DOHH2 (cell line): ENCODE data around the gene CRABP1.

Experiments
- EZH2phosphoT487 ChIP-seq: fragments of 200-600 bp; sonication (generic); IDR thresholded peaks from 2 replicates; pipeline ENCODE4 v1.6.1; 2017; ENCODE audit warnings: borderline replicate concordance, mild to moderate bottlenecking, antibody characterized with exemption, low read length, moderate library complexity, mixed read lengths
- TF ChIP-seq, protein P1 (sequence below): fragments of 200-600 bp; sonication (generic); IDR thresholded peaks from one replicate; pipeline ENCODE4 v1.5.1; 2014; ENCODE audit warnings: antibody characterized with exemption, mild to moderate bottlenecking, low read depth, low read length; ENCODE audit not compliant: poor library complexity, severe bottlenecking

- TF ChIP-seq, protein P1, sequence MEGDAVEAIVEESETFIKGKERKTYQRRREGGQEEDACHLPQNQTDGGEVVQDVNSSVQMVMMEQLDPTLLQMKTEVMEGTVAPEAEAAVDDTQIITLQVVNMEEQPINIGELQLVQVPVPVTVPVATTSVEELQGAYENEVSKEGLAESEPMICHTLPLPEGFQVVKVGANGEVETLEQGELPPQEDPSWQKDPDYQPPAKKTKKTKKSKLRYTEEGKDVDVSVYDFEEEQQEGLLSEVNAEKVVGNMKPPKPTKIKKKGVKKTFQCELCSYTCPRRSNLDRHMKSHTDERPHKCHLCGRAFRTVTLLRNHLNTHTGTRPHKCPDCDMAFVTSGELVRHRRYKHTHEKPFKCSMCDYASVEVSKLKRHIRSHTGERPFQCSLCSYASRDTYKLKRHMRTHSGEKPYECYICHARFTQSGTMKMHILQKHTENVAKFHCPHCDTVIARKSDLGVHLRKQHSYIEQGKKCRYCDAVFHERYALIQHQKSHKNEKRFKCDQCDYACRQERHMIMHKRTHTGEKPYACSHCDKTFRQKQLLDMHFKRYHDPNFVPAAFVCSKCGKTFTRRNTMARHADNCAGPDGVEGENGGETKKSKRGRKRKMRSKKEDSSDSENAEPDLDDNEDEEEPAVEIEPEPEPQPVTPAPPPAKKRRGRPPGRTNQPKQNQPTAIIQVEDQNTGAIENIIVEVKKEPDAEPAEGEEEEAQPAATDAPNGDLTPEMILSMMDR: no peak
- no peak for TF ChIP-seq EZH2phosphoT487
Observed at GRCh38 chr15:78319588-78319987, 20.6 kb upstream of the CRABP1 start.
